ENCODE data around the gene NECAB3.

GRCh38 chr20:33693741-33694638 is 19.8 kb upstream of the NECAB3 start:
- TF ChIP-seq, protein P1, sequence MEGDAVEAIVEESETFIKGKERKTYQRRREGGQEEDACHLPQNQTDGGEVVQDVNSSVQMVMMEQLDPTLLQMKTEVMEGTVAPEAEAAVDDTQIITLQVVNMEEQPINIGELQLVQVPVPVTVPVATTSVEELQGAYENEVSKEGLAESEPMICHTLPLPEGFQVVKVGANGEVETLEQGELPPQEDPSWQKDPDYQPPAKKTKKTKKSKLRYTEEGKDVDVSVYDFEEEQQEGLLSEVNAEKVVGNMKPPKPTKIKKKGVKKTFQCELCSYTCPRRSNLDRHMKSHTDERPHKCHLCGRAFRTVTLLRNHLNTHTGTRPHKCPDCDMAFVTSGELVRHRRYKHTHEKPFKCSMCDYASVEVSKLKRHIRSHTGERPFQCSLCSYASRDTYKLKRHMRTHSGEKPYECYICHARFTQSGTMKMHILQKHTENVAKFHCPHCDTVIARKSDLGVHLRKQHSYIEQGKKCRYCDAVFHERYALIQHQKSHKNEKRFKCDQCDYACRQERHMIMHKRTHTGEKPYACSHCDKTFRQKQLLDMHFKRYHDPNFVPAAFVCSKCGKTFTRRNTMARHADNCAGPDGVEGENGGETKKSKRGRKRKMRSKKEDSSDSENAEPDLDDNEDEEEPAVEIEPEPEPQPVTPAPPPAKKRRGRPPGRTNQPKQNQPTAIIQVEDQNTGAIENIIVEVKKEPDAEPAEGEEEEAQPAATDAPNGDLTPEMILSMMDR (IDR thresholded peaks at IDR 0.05), result no peak
- TF ChIP-seq POLR2AphosphoS5 (IDR thresholded peaks at IDR 0.05; ENCODE audit: low read depth, low read length) (no peak), REST (IDR thresholded peaks at IDR 0.05; ENCODE audit: insufficient read depth in 1 of 2, low read depth in 2 of 2, low read length in 1 of 2) (no peak), SIN3A (IDR thresholded peaks at IDR 0.05; ENCODE audit: borderline replicate concordance, insufficient read depth, low read depth, low read length) (no peak), TCF7L2 (IDR thresholded peaks at IDR 0.05; ENCODE audit: low read depth, low read length) (no peak)

Data from Panc1 (cell line).